Fibroblast of lung (primary cell): ENCODE measurements around the gene NCK2. TPM values are rescaled to one million over a fixed set of nuclear protein-coding genes. Genes with fewer than 3 reads are reported as not detected.
"Not testable (repeated sequence)": the region's sequence is repeated elsewhere in the genome, so short reads cannot be mapped to it uniquely, and the experiment has no call there.

ENCODE experiments used
- DNase-seq, 2 donors: peaks; one replicate each; pipeline versions ENCODE4 v3.0.0 to v3.0.0-alpha.2; 2010; ENCODE audit warnings: low read depth in 2 of 2
- H2AFZ ChIP-seq: 2 replicates; pipeline ENCODE4 v1.5.1; 2012; ENCODE audit warnings: low read length, control low read depth, inconsistent platforms
- H3K27ac ChIP-seq: 2 replicates; pipeline ENCODE4 v1.5.1; 2011; ENCODE audit warnings: low read length, control low read depth; ENCODE audit not compliant: insufficient read depth
- H3K27me3 ChIP-seq: 2 replicates; pipeline ENCODE4 v1.5.1; 2011; ENCODE audit warnings: mild to moderate bottlenecking, low read length; ENCODE audit not compliant: control insufficient read depth, insufficient read depth
- H3K36me3 ChIP-seq: 2 replicates; pipeline ENCODE4 v1.5.1; 2011; ENCODE audit warnings: low read length; ENCODE audit not compliant: control insufficient read depth, insufficient read depth
- H3K4me1 ChIP-seq: 2 replicates; pipeline ENCODE4 v1.5.1; 2011; ENCODE audit warnings: low read length; ENCODE audit not compliant: control insufficient read depth, insufficient read depth; ENCODE audit errors: extremely low read depth
- H3K4me2 ChIP-seq: 2 replicates; pipeline ENCODE4 v1.5.1; 2011; ENCODE audit warnings: low read length, control low read depth; ENCODE audit not compliant: insufficient read depth; ENCODE audit errors: extremely low read depth
- H3K4me3 ChIP-seq, 4 experiments: fragments of 200-600 bp in 1 of 4; sonication (generic) in 1 of 4; replicated peaks in 1 of 4; 2 replicates each; pipeline ENCODE4 v1.5.1; 2011 to 2016; ENCODE audit warnings: low read length in 4 of 4, low read depth in 3 of 4, mild to moderate bottlenecking in 3 of 4, control low read depth in 2 of 4, inconsistent platforms in 1 of 4, mixed read lengths in 1 of 4; ENCODE audit not compliant: insufficient read depth in 1 of 4; ENCODE audit errors: control extremely low read depth in 1 of 4
- H3K79me2 ChIP-seq: 2 replicates; pipeline ENCODE4 v1.5.1; 2012; ENCODE audit warnings: mild to moderate bottlenecking, low read length, inconsistent platforms; ENCODE audit not compliant: control insufficient read depth, insufficient read depth
- H3K9ac ChIP-seq: 2 replicates; pipeline ENCODE4 v1.5.1; 2011; ENCODE audit warnings: mild to moderate bottlenecking, low read length, control low read depth; ENCODE audit not compliant: insufficient read depth
- H3K9me3 ChIP-seq: 2 replicates; pipeline ENCODE4 v1.5.1; 2012; ENCODE audit warnings: low read depth, low read length; ENCODE audit not compliant: control insufficient read depth, insufficient read depth
- H4K20me1 ChIP-seq: 2 replicates; pipeline ENCODE4 v1.5.1; 2011; ENCODE audit warnings: low read length; ENCODE audit not compliant: control insufficient read depth, insufficient read depth; ENCODE audit errors: extremely low read depth
- CTCF ChIP-seq, 2 donors: IDR thresholded peaks in 1 of 2; conservative IDR thresholded peaks in 1 of 2; 1 replicate in 1 of 2; 2 replicates in 1 of 2; pipeline ENCODE4 v1.5.1; 2011 to 2012; ENCODE audit warnings: low read length in 2 of 2, control low read depth in 1 of 2, inconsistent platforms in 1 of 2, low read depth in 1 of 2, mild to moderate bottlenecking in 1 of 2
- EZH2 ChIP-seq: IDR thresholded peaks from 2 replicates; pipeline ENCODE4 v1.5.1; 2012; ENCODE audit warnings: low read length, control low read depth, mild to moderate bottlenecking; ENCODE audit errors: missing control alignments
- polyA plus RNA-seq, 2 donors: library from polyadenylated mRNA; depleted of rRNA in 1 of 2; stranded (reverse) in 1 of 2; unstranded in 1 of 2; fragments of >200 nt; gene quantifications; 2 replicates each; pipeline ENCODE4 v1.2.1, GENCODE V29; 2011 to 2012; ENCODE audit warnings: missing spikeins in 1 of 2
- total RNA-seq: library from RNA; depleted of rRNA; stranded (reverse); fragments of >200 nt; gene quantifications from 2 replicates; pipeline ENCODE4 v1.2.1, GENCODE V29; 2014

NCK2 gene
- total and polyA plus RNA-seq, 2 donors (not counting 1 experiment from before 2014, with no cell fraction given): 25.4 to 51.3 TPM

- DNase-seq: peak in 1 of 2 donors; percentile 75
- peaks cover 13% of the 10 kb centered on the region for H3K4me1 ChIP-seq
- no peak overlapping the region for H3K4me3 ChIP-seq
- no peak overlapping the region for H3K4me2 ChIP-seq
- H3K27ac ChIP-seq: peak overlapping the region; percentile 69
- no peaks in the 10 kb centered on the region for H3K36me3 ChIP-seq
- H3K27me3 ChIP-seq: no peaks in the 10 kb centered on the region
- no peak for TF ChIP-seq EZH2
- no peak for TF ChIP-seq CTCF (conservative IDR thresholded peaks at IDR 0.05 in 1 of 2, IDR thresholded peaks at IDR 0.05 in 1 of 2; ENCODE audit: low read depth in 1 of 2, low read length in 2 of 2)
- no peak overlapping the region for H3K9ac ChIP-seq
- H4K20me1 ChIP-seq: no peaks in the 10 kb centered on the region
- no peak overlapping the region for H2AFZ ChIP-seq
- no peaks in the 10 kb centered on the region for H3K9me3 ChIP-seq
- H3K79me2 ChIP-seq: peaks cover 7% of the 10 kb centered on the region
These were observed 24.3 kb downstream of the NCK2 start for GRCh38 chr2:105768961-105769452.

- TF ChIP-seq CTCF (conservative IDR thresholded peaks at IDR 0.05 in 1 of 2, IDR thresholded peaks at IDR 0.05 in 1 of 2; ENCODE audit: low read depth in 1 of 2, low read length in 2 of 2) (peak; percentile 7 to 10), EZH2 (no peak)
- no peaks in the 10 kb centered on the region for H4K20me1 ChIP-seq
- no peaks in the 10 kb centered on the region for H3K36me3 ChIP-seq
- H3K9ac ChIP-seq: no peak overlapping the region
- no peaks in the 10 kb centered on the region for H3K9me3 ChIP-seq
- DNase-seq: no peak
- H3K4me3 ChIP-seq: no peak overlapping the region
- peaks cover 13% of the 10 kb centered on the region for H3K4me1 ChIP-seq
- H3K79me2 ChIP-seq: peaks cover 7% of the 10 kb centered on the region
- H2AFZ ChIP-seq: no peak overlapping the region
- H3K27me3 ChIP-seq: no peaks in the 10 kb centered on the region
- peak overlapping the region; percentile 69 for H3K27ac ChIP-seq
- H3K4me2 ChIP-seq: no peak overlapping the region
These were observed 24.8 kb downstream of the NCK2 start for GRCh38 chr2:105769504-105769903.

- Histone ChIP-seq H3K4me2 (no peak overlapping the region), H3K79me2 (peaks cover 7% of the 10 kb centered on the region), H3K4me1 (peaks cover 13% of the 10 kb centered on the region), H3K27ac (no peak overlapping the region), H3K36me3 (no peaks in the 10 kb centered on the region), H2AFZ (no peak overlapping the region), H4K20me1 (no peaks in the 10 kb centered on the region), H3K9me3 (no peaks in the 10 kb centered on the region), H3K27me3 (no peaks in the 10 kb centered on the region), H3K4me3 (no peak overlapping the region), H3K9ac (no peak overlapping the region)
- TF ChIP-seq EZH2: no peak
- DNase-seq: no peak
These were observed 25.4 kb downstream of the NCK2 start for GRCh38 chr2:105770149-105770548.

- DNase-seq, H4K20me1 ChIP-seq, H3K4me3 ChIP-seq, H3K4me2 ChIP-seq, H3K36me3 ChIP-seq, H3K9ac ChIP-seq, H3K9me3 ChIP-seq, H3K79me2 ChIP-seq, H2AFZ ChIP-seq, H3K27me3 ChIP-seq: not testable (repeated sequence)
- Histone ChIP-seq H3K4me1 (peaks cover 14% of the 10 kb centered on the region), H3K27ac (peak overlapping the region; percentile 45)
These were observed 26.6 kb downstream of the NCK2 start for GRCh38 chr2:105771291-105771690.
